HG03439 (cell line): ENCODE results near the gene MAN1C1.
"Not testable (repeated sequence)": the region's sequence is repeated elsewhere in the genome, so short reads cannot be mapped to it uniquely, and the experiment has no call there.

Source experiments
- ATAC-seq: cut with Tn5 transposase; IDR thresholded peaks from one replicate; pipeline ENCODE4 v1.9.1; 2021; ENCODE audit warnings: mild to moderate bottlenecking, moderate library complexity; ENCODE audit not compliant: unreplicated experiment

Gene MAN1C1

DNA sequence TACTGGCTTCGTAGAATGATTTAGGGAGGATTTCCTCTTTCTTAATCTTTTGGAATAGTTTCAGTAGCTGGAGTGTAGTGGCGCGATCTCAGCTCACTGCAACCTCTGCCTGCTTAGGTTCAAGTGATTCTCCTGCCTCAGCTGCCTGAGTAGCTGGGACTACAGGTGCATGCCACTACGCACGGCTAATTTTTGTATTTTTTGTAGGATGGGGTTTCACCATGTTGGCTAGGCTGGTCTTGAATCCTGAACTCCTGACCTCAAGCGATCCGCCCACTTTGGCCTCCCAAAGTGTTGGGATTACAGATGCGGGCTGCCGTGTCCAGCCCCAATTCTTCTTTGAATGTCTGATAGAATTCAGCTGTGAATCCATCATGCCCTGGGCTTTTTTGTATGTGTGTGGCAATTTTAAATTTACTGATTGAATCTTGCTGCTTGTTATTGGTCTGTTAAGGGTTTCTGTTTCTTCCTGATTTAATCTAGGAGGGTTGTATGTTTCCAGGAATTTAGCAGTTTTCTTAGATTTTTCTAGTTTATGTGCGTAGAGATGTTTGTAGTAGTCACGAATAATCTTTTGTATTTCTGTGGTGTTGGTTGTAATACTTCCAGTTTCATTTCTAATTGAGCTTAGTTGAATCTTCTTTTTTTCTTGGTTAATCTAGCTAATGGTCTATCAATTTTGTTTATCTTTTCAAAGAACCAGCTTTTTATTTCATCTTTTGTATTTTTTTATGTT is 15.3 kb downstream of the MAN1C1 start:
- no peak for ATAC-seq

DNA sequence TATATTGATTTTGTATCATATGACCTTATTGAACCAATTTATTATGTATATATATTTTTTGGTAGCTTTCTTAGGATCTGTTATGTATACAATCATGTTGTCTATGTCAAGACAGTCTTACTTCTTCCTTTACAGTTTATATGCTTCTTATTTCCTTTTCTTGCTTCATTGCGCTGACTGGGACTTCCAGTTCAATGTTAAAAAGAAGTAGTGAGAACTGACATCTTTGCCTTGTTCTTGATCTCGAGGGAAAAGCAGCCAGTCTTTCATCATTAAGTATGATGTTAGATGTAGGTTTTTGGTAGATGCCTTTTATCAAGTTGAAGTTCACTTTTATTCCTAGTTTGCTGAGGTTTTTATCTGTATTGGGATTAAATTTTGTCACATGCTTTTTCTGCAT is 17.5 kb downstream of the MAN1C1 start:
- ATAC-seq, result no peak

- no peak for ATAC-seq
These were observed 18.3 kb downstream of the MAN1C1 start for GRCh38 chr1:25634896-25635295.

- not testable (repeated sequence) for ATAC-seq
These were observed 19.6 kb downstream of the MAN1C1 start for GRCh38 chr1:25636141-25636540.

DNA sequence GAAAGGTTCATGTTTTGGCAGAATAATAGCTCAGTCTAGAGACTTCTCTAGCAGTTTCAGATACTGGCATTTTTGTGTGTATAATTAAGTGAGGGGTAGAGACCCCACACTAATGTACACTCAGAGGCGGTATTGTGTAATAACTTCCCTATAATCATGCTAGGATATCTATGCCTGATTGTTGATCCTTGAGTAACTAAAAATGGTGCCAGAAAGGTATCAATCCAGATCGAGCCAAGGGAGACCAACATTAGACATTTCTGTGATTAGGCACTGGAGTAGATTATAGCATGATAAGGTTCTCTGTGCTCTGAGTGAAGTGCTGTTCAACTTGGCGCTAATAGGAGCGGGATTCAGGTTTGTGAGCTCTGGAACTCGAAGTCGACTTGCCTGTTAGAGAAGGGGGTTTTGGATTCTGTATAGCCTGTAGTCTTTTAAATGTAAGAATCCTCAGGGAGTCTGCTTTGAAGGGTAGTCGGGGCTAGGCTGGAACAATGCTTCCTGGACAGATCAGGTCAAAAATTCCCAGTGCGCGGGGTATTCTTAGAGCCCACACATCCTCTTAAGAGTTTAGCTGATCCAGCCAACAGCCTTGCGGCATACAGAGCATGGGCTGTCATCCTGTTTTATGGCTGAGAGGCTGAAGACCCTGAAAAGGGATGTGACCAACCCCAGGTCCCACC is 24.2 kb downstream of the MAN1C1 start:
- no peak for ATAC-seq

GRCh38 chr1:25641329-25641725 is 24.7 kb downstream of the MAN1C1 start:
- no peak for ATAC-seq

GRCh38 chr1:25641931-25642573 is 25.5 kb downstream of the MAN1C1 start:
- ATAC-seq, result no peak

GRCh38 chr1:25642574-25643108 is 26.1 kb downstream of the MAN1C1 start:
- no peak for ATAC-seq

DNA sequence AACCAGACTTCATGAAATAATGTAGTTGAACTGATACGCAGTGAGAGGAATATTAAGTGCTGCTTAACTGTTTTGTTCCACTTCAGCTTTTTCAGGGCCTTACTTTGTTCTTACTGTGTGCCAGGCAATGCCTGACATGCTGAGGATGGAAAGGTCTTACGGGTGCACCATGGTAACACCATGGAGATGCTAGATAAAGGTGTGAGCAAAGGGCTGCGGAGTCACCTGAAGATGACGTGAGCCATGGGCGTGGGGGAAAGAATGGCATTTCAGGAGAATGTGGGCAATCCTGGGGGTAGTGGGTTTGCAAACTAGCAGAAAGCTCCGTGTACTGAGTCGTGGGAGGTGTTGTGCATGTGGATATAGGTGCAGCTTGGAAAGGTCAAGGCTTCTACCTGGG is 27.3 kb downstream of the MAN1C1 start:
- no peak for ATAC-seq

GRCh38 chr1:25644962-25645361 is 28.4 kb downstream of the MAN1C1 start:
- ATAC-seq, result no peak

- ATAC-seq, result no peak
These were observed 29.2 kb downstream of the MAN1C1 start for GRCh38 chr1:25645637-25646400.

DNA sequence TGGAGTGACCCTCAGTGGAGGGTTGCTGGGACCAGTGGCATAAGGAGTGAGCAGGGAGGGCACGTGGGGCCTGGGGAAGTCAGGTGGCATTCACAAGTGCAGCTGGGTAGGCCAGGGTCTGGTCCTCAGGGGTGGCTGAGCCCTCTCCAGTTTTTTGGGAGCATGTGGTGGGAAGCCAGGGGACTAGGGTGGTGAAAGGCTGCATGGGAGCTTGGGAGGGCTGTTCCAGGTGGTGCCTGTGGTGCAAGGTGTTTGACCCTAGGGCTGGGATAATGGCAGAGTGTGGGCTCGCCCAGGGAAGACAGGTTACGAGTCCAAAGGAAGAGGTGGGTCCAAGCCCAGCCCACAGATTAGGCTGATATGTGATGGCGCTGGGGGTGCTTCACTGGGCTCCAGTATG is 30.5 kb downstream of the MAN1C1 start:
- ATAC-seq, result no peak

- no peak for ATAC-seq
These were observed 31.3 kb downstream of the MAN1C1 start for GRCh38 chr1:25647863-25648262.

GRCh38 chr1:25648681-25649440 is 32.3 kb downstream of the MAN1C1 start:
- ATAC-seq, result no peak

GRCh38 chr1:25649505-25650288 is 33.1 kb downstream of the MAN1C1 start:
- no peak for ATAC-seq

DNA sequence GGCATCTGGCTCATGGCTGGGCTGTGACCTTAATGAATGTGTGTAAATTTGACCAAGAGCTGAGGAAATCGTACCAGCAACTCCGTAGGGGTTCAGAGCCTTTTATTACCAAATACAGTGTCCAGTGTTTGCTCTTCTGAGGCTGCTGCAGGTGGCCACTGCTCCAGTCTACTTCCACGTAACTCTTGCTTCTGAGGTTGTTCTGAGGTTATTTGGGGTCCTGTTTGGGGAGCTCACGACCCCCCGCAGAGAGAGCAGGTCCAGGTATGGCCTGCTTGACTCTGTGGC is 33.6 kb downstream of the MAN1C1 start:
- no peak for ATAC-seq

- ATAC-seq, result no peak
These were observed 34.5 kb downstream of the MAN1C1 start for GRCh38 chr1:25651036-25651640.

DNA sequence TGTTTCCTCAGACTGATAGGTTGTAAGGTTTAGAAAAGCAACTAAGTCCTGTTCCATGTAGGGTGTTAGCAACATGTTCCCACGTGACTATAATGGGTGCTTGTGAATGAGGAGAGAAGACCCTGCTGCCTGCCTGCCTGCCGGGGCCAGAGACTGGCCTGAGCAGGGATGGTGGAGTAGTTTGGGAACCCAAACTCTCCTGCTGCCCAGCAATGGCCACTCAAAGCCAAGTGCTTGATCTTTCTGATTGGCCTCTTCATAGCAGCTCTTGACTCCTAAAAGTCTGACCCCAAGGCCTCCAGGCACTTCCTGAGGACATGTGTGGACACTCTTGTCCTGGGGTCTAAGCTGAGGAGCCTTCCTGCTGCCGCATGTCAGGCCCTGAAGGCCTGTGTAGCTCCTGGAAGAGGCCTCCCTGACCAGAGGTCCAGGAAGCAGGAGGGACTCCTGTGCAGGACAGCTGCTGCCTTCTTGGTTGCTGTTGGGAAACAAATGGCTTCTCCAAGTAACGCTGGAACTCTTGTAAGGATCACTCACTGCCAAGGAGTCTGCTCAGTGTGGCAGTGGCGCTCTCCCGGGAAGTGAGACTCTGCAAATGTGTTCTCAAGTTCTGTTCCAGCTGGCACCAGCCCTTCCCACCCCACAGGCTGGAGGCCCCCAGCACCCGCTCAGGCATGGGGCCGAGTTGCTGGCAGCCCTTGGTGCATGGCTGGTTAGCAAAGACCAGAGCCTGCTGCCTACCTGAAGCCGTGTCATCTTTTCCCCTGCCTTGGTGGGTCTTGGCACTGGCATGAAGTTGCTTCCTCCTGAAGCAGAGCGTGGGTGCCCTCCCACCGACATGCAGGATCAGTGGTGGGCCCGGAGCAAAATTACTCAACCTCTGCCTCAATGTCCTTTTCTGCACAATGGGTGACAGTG is 35.5 kb downstream of the MAN1C1 start:
- ATAC-seq, result no peak
